SK-N-SH (cell line): Measurements from ENCODE around the gene EGFLAM. TPM values are rescaled to one million over a fixed set of nuclear protein-coding genes. Genes with fewer than 3 reads are reported as not detected.

Source experiments
- CTCF ChIA-PET: fragments of 300-600, 350-600 bp; formaldehyde crosslinking; extraction: SDS; loops from one replicate; lab custom pipeline; 2021; lab: Yijun Ruan, JAX
- POLR2A ChIA-PET: fragments of 350-600 bp; sonication (Branson Sonifier 250); formaldehyde crosslinking; extraction: SDS; loops from one replicate; lab custom pipeline; 2020; ENCODE audit warnings: antibody characterized with exemption, inconsistent platforms; lab: Yijun Ruan, JAX
- DNase-seq: peaks from one replicate; pipeline ENCODE4 v3.0.0; 2012
- H2AFZ ChIP-seq: fragments of 200-600 bp; sonication (generic); 2 replicates; pipeline ENCODE4 v1.8.1; 2016; ENCODE audit warnings: antibody characterized with exemption, mild to moderate bottlenecking, low read depth
- H3F3A ChIP-seq: fragments of 200-600 bp; sonication (generic); replicated peaks from 2 replicates; pipeline ENCODE3; 2016; ENCODE audit warnings: antibody characterized with exemption, mild to moderate bottlenecking; ENCODE audit not compliant: insufficient read depth
- H3K27ac ChIP-seq, 2 experiments: fragments of 200-500 bp in 1 of 2; fragments of 200-600 bp in 1 of 2; sonication (Bioruptor generic) in 1 of 2; sonication (generic), shearing (Covaris generic) in 1 of 2; 2 replicates each; pipeline versions ENCODE4 v1.5.1 to v1.6.1; 2014 to 2016; ENCODE audit warnings: low read depth in 2 of 2, inconsistent platforms in 1 of 2, low read length in 1 of 2, mild to moderate bottlenecking in 1 of 2, mixed read lengths in 1 of 2
- H3K27me3 ChIP-seq: fragments of 200-600 bp; sonication (generic), shearing (Covaris generic); 2 replicates; pipeline ENCODE4 v1.6.1; 2016; ENCODE audit warnings: mixed run types; ENCODE audit not compliant: insufficient read depth
- H3K36me3 ChIP-seq, 2 experiments: fragments of 200-500 bp in 1 of 2; fragments of 200-600 bp in 1 of 2; sonication (Bioruptor generic) in 1 of 2; sonication (generic) in 1 of 2; replicated peaks in 1 of 2; 2 replicates each; pipeline versions ENCODE3 to v1.5.1; 2014 to 2016; ENCODE audit warnings: low read length in 1 of 2, mild to moderate bottlenecking in 1 of 2; ENCODE audit not compliant: insufficient read depth in 2 of 2, control insufficient read depth in 1 of 2
- H3K4me1 ChIP-seq, 2 experiments: fragments of 200-500 bp in 1 of 2; fragments of 200-600 bp in 1 of 2; sonication (Bioruptor generic) in 1 of 2; sonication (generic), shearing (Covaris generic) in 1 of 2; 2 replicates each; pipeline versions ENCODE4 v1.5.1 to v1.6.1; 2014 to 2016; ENCODE audit warnings: low read depth in 1 of 2, low read length in 1 of 2, mixed run types in 1 of 2; ENCODE audit not compliant: insufficient read depth in 2 of 2, control insufficient read depth in 1 of 2
- H3K4me2 ChIP-seq: fragments of 200-600 bp; sonication (generic), shearing (Covaris generic); 2 replicates; pipeline ENCODE4 v1.6.1; 2017; ENCODE audit warnings: mixed run types
- H3K4me3 ChIP-seq, 2 experiments: fragments of 200-500 bp in 1 of 2; fragments of 200-600 bp in 1 of 2; sonication (Bioruptor generic) in 1 of 2; sonication (generic), shearing (Covaris generic) in 1 of 2; 2 replicates each; pipeline versions ENCODE4 v1.5.1 to v1.8.1; 2014 to 2016; ENCODE audit warnings: low read depth in 2 of 2, inconsistent platforms in 1 of 2, low read length in 1 of 2, mild to moderate bottlenecking in 1 of 2, mixed read lengths in 1 of 2, moderate library complexity in 1 of 2
- H3K79me2 ChIP-seq: fragments of 200-600 bp; sonication (generic); 2 replicates; pipeline ENCODE4 v1.8.1; 2017; ENCODE audit warnings: mild to moderate bottlenecking; ENCODE audit not compliant: insufficient read depth
- H3K9ac ChIP-seq: fragments of 200-600 bp; sonication (generic); 2 replicates; pipeline ENCODE4 v1.6.1; 2017; ENCODE audit warnings: mixed run types
- H3K9me2 ChIP-seq: fragments of 200-600 bp; sonication (generic); 2 replicates; pipeline ENCODE4 v1.6.1; 2017; ENCODE audit warnings: mixed run types
- H3K9me3 ChIP-seq: fragments of 200-600 bp; sonication (generic); 2 replicates; pipeline ENCODE4 v1.6.1; 2017; ENCODE audit warnings: mixed run types, mild to moderate bottlenecking, moderate library complexity
- H4K20me1 ChIP-seq: fragments of 200-600 bp; sonication (generic); 2 replicates; pipeline ENCODE4 v1.6.1; 2017; ENCODE audit warnings: mild to moderate bottlenecking, mixed run types; ENCODE audit not compliant: insufficient read depth
- CHD2 ChIP-seq: fragments of 150-350 bp; IDR thresholded peaks from 2 replicates; pipeline ENCODE4 v1.6.1; 2018; ENCODE audit warnings: low read length; ENCODE audit not compliant: partially characterized antibody
- ELF1 ChIP-seq: IDR thresholded peaks from 2 replicates; pipeline ENCODE4 v1.4.0; 2012
- EP300 ChIP-seq, 2 experiments: IDR thresholded peaks; 2 replicates each; pipeline versions ENCODE4 v1.4.0 to v1.6.1; 2012; ENCODE audit warnings: borderline replicate concordance in 1 of 2, low read depth in 1 of 2, low read length in 1 of 2
- GABPA ChIP-seq: IDR thresholded peaks from 2 replicates; pipeline ENCODE4 v1.4.0; 2012; ENCODE audit warnings: low read depth, mild to moderate bottlenecking
- GATA2 ChIP-seq: sonication (generic); formaldehyde crosslinking; IDR thresholded peaks from 2 replicates; pipeline ENCODE4 v1.5.0; 2020; ENCODE audit warnings: mild to moderate bottlenecking, missing genetic modification reagents
- IRF3 ChIP-seq: fragments of 150-350 bp; IDR thresholded peaks from 2 replicates; pipeline ENCODE4 v1.6.1; 2016; ENCODE audit warnings: mild to moderate bottlenecking, low read depth, low read length
- JUND ChIP-seq: IDR thresholded peaks from 2 replicates; pipeline ENCODE4 v1.4.0; 2012
- MAX ChIP-seq: IDR thresholded peaks from 2 replicates; pipeline ENCODE4 v1.4.0; 2012; ENCODE audit warnings: low read depth
- MEF2A ChIP-seq: IDR thresholded peaks from 2 replicates; pipeline ENCODE4 v1.4.0; 2012; ENCODE audit warnings: low read depth, borderline replicate concordance
- NFIC ChIP-seq: IDR thresholded peaks from 2 replicates; pipeline ENCODE4 v1.4.0; 2012; ENCODE audit warnings: borderline replicate concordance
- NRF1 ChIP-seq: IDR thresholded peaks from 2 replicates; pipeline ENCODE4 v1.6.1; 2012; ENCODE audit warnings: low read depth, mild to moderate bottlenecking, low read length
- PBX3 ChIP-seq: IDR thresholded peaks from 2 replicates; pipeline ENCODE4; 2012
- RAD21 ChIP-seq: IDR thresholded peaks from 2 replicates; pipeline ENCODE4 v1.6.1; 2012; ENCODE audit warnings: mild to moderate bottlenecking, low read length
- RFX5 ChIP-seq: IDR thresholded peaks from 2 replicates; pipeline ENCODE4 v1.6.1; 2012; ENCODE audit warnings: mild to moderate bottlenecking, improper control_type of control experiment, low read length
- SIN3A ChIP-seq: IDR thresholded peaks from 2 replicates; pipeline ENCODE4 v1.6.1; 2012; ENCODE audit warnings: low read depth, mild to moderate bottlenecking, low read length, moderate library complexity, borderline replicate concordance
- SMC3 ChIP-seq: IDR thresholded peaks from 2 replicates; pipeline ENCODE4 v1.6.1; 2012; ENCODE audit warnings: low read depth, low read length, improper control_type of control experiment
- TEAD4 ChIP-seq: IDR thresholded peaks from 2 replicates; pipeline ENCODE4 v1.4.0; 2012; ENCODE audit warnings: mild to moderate bottlenecking, borderline replicate concordance; ENCODE audit not compliant: insufficient read depth
- USF1 ChIP-seq: IDR thresholded peaks from 2 replicates; pipeline ENCODE4 v1.4.0; 2012; ENCODE audit warnings: low read depth, borderline replicate concordance
- WGBS: methylation state at CpG from one replicate; pipeline ENCODE4 v1.1.6; 2017; ENCODE audit warnings: low lambda C conversion rate; 5-methylcytosine and 5-hydroxymethylcytosine counted together
- polyA plus RNA-seq, 3 experiments: library from polyadenylated mRNA; depleted of rRNA; stranded (reverse); fragments of >200 nt; gene quantifications; 2 replicates each; pipeline ENCODE4 v1.2.3, GENCODE V29; 2012

Gene EGFLAM
- polyA plus RNA-seq, 1 of the 3 experiments (the other 2 are of a cell fraction), result 0.05 TPM

GRCh38 chr5:38375423-38375822, 117.1 kb downstream of the EGFLAM start:
- ChIA-PET CTCF (interaction anchor here (1.0 to 1.6 kb wide), 4 partner anchors 10 to 110 kb away, joined by 3 to 5 read pairs (median 4); no protein-coding TSS in a partner anchor), POLR2A (interaction anchor here (0.7 kb wide), 1 partner anchor 20 kb away, joined by 3 read pairs; no protein-coding TSS in a partner anchor)
- Histone ChIP-seq H2AFZ (no peak overlapping the region), H3F3A (no peaks in the 10 kb centered on the region), H3K36me3 (no peaks in the 10 kb centered on the region), H4K20me1 (no peaks in the 10 kb centered on the region), H3K9me3 (no peaks in the 10 kb centered on the region), H3K9ac (no peak overlapping the region), H3K9me2 (no peaks in the 10 kb centered on the region), H3K4me2 (no peak overlapping the region), H3K4me1 (peaks cover 3 to 4% of the 10 kb centered on the region in 2 experiments; a peak in 2 of 4 replicates), H3K79me2 (no peaks in the 10 kb centered on the region), H3K27me3 (peaks cover 18% of the 10 kb centered on the region; the same call in 1 of the 2 replicates), H3K27ac (no peak overlapping the region), H3K4me3 (no peak overlapping the region)
- WGBS, result 18% methylated on average over 1 of the region's 1 CpG
- TF ChIP-seq ELF1 (no peak), TEAD4 (no peak), NRF1 (no peak), JUND (no peak), RAD21 (no peak), MAX (no peak), EP300 (IDR thresholded peaks at IDR 0.05; ENCODE audit: borderline replicate concordance in 1 of 2, low read depth in 1 of 2, low read length in 1 of 2) (no peak), GABPA (no peak), RFX5 (no peak), CHD2 (no peak), IRF3 (no peak), SMC3 (no peak), USF1 (no peak), SIN3A (no peak), NFIC (no peak), GATA2 (CRISPR knock-in tag) (no peak), PBX3 (no peak), MEF2A (no peak)
- no peak for DNase-seq
